HG03520 (cell line): Measurements from ENCODE around the gene CHCHD3.

Source experiments
- ATAC-seq: cut with Tn5 transposase; IDR thresholded peaks from one replicate; pipeline ENCODE4 v1.9.1; 2021; ENCODE audit warnings: mild to moderate bottlenecking, moderate library complexity; ENCODE audit not compliant: unreplicated experiment

The CHCHD3 gene

DNA sequence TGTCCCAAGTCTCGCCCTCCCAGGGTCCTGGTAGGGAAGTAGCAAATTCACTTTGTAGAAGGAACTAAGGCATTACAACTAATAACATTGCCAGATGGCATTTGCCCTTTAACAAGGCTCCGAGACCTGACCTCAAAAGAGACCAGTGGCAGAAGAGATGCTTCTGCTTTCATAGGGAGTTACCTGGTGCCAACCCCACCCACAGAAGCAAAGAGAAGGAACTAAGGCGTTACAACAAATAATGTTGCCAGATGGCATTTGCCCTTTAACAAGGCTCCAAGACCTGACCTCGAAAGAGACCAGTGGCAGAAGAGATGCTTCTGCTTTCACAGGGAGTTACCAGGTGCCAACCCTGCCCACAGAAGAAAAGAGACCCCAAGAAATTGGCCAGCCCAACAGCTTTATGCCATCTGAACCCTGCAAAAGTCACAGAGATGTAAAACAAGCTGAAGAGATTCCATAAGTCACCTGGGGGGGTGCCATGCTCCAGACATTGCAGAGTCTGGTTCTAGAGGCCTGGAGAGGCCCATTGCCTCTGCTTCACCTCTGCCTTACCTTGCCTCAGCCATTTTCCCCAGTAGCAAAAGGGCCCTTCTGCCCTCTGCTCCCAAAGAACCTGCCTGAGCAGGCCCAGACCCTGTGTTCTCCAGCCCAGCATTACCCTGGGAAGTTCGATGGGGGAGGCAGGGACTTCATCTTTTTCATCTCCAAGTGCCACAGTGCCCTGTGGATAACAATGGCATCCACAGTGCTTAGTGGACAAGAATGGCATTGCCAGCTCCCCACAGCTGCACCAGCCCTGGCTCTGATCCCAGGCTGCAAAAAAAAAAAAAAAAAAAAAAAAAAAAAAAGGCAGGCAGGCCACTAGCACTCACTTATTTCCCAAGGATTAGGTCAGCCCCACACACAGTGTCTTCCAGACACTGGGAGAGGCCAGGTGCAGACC is 326.1 kb downstream of the CHCHD3 start:
- no peak for ATAC-seq

DNA sequence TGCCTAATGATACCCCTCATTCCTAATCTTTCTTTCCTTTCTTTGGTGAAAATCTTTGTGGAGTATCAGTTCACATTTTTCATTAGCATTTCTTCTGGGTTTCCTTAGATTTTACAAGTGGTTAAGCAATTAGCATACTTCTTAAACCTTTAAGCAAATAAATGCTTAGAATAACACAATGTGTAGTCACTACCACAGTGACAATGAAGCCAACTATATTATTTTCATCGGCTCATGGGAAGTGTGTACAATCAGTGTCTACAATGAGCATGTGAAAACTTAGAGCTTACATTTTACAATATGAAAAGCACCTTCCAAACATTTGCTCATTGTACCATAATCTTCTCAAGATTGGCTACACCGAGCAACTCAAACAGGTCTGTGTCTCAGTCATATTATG is 329.5 kb downstream of the CHCHD3 start:
- no peak for ATAC-seq

DNA sequence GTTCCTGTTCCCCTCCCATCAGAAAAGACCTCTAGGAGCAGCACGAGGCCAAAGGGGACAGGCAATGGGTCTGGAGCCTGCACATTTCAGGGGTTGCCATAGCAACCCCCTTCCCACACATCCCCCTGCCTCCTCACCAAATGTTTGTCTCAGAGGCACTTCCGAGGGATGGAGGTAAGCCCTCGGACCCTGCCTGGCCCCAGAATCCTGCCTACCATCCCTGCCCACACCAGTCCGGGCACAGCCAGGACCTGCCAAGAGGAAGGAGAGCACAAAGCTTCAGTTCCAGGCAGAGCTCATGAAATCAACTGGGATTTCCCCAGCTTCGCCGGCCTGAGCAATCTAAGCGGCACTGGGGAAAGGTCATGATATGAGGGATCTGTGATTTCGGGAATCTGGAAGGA is 330.6 kb downstream of the CHCHD3 start:
- no peak for ATAC-seq

- ATAC-seq: no peak
Observed at GRCh38 chr7:132750530-132751217, 331.2 kb downstream of the CHCHD3 start.

- no peak for ATAC-seq
Observed at GRCh38 chr7:132750096-132750495, 331.8 kb downstream of the CHCHD3 start.

- ATAC-seq: no peak
Observed at GRCh38 chr7:132745510-132745909, 336.4 kb downstream of the CHCHD3 start.

DNA sequence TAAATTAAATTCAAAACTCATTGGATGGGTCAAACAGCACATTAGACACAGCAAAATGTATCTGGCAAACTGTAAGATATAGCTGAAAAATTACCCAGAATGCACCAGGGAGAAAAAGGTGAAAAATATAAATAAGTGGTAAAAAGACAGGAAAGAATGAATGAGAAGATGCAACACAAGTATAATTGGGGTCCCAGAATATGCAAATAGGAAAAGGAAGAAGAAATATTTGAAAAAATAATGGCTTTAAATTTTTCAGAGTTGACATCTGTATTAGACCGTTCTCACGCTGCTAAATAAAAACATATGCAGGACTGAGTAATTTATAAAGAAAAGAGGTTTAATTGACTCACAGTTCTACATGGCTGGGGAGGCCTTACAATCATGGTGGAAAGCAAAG is 337.9 kb downstream of the CHCHD3 start:
- ATAC-seq: no peak

DNA sequence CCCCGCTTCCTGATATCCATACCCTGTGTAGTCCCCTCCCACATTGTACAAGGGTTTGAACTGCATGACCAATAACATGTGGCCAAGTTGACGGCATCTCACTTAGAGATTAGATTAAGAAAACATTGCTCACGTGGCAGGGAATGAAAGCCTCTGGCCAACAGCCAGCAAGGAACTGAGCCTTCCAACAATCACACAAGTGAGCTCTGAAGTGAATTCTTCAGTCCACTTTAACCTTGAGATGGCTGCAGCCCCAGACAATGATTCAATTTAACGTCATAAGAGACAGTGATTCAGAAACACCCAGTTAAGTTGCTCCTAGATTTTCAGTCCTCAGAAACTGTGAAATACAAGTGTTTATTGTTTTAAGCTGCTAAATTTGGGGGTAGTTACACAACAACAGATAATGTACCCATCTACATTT is 339.7 kb downstream of the CHCHD3 start:
- ATAC-seq: no peak

DNA sequence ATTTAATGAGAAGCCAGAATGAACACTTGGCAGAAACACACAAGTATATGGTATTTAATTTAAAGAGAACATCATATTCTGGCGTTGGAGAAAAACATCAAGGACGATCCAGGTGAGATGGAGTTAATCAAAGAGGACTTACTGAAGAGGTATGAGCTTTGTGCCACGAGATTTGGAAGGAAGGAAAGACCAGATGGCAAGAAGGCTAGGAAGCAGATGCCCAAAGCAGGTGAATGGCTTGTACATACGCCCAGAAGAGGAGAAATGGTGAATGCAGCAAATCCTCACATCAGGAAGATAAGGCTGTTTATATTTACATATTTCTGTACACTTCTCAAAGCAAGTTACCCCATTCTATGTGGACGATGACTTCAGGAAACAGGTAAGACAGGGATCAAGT is 341.7 kb downstream of the CHCHD3 start:
- ATAC-seq: no peak

GRCh38 chr7:132739271-132739955 is 342.5 kb downstream of the CHCHD3 start:
- ATAC-seq: no peak

- ATAC-seq: no peak
Observed at GRCh38 chr7:132738254-132738653, 343.6 kb downstream of the CHCHD3 start.

GRCh38 chr7:132735476-132735875 is 346.4 kb downstream of the CHCHD3 start:
- no peak for ATAC-seq
